HG03280 (cell line): ENCODE data around the gene TAF10.

Experiments used
- ATAC-seq: cut with Tn5 transposase; IDR thresholded peaks from one replicate; pipeline ENCODE4 v1.9.1; 2021; ENCODE audit warnings: mild to moderate bottlenecking, moderate library complexity; ENCODE audit not compliant: unreplicated experiment

Gene TAF10

DNA sequence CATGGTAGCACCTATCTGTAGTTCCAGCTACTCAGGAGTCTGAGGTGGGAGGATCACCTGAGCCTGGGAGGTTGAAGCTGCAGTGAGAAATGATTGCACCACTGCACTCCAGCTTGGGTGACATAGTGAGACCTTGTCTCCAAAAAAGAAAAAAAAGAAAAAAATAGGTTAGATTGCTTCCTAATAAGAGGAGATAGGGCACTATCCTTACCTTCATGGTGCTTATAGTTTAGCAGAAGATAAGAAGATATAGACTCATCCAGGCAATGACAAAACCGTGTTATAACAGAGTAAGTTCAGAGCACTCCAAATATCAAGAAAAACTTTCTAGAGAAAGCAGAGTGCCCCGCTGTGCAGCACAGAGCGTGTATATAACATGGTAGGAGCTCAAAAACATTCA is 50.7 kb downstream of the TAF10 start:
- ATAC-seq = no peak
